K562 (cell line): ENCODE data around the gene HCN4. TPM values are rescaled to one million over a fixed set of nuclear protein-coding genes. Genes with fewer than 3 reads are reported as not detected.
A peak's percentile ranks its signal among the peaks of the same experiment; 100 is the strongest.

Experiments used
- ATAC-seq: fragments of 200-7000 bp; cut with Tn5 transposase; 3 replicates; pipeline ENCODE4 v1.9.1; 2020; ENCODE audit warnings: moderate library complexity
- BruUV-seq: library from RNA; stranded (reverse); fragments of 400-500 nt; replicated peaks from 2 replicates; lab custom pipeline; 2021; lab: Mats Ljungman, UMichigan
- CTCF ChIA-PET: fragments of 300-600 bp; formaldehyde crosslinking; extraction: SDS; loops from one replicate; lab custom pipeline; 2021; ENCODE audit warnings: low intra/inter-chr PET ratio; lab: Yijun Ruan, JAX
- POLR2A ChIA-PET: fragments of 300-600, 350-650 bp; sonication (Branson Sonifier 250); formaldehyde crosslinking; extraction: SDS; loops from one replicate; lab custom pipeline; 2021; ENCODE audit warnings: antibody characterized with exemption, inconsistent platforms; lab: Yijun Ruan, JAX
- DNase-seq, 4 experiments: peaks; one replicate each; pipeline versions ENCODE4 v3.0.0 to v3.0.0-alpha.2; 2011 to 2018; ENCODE audit warnings: low spot score in 3 of 4, mixed read lengths in 3 of 4; ENCODE audit errors: extremely low read depth in 1 of 4
- FAIRE-seq: peaks from 2 replicates; lab custom pipeline; 2011; peaks lifted over from hg19 to GRCh38; lab: Jason Lieb, UNC
- H2AFZ ChIP-seq: 2 replicates; pipeline ENCODE4 v1.6.0; 2011; ENCODE audit warnings: low read depth, low read length, control low read depth, inconsistent platforms
- H3K27ac ChIP-seq: fragments of 200-600 bp; 3 replicates; pipeline ENCODE4 v1.8.0; 2011; ENCODE audit warnings: low read depth, mild to moderate bottlenecking, control low read depth, inconsistent platforms, low read length, moderate library complexity, mixed read lengths; ENCODE audit errors: extremely low read depth
- H3K27me3 ChIP-seq, 2 experiments: fragments of 300-600 bp in 1 of 2; 2 replicates in 1 of 2; 3 replicates in 1 of 2; pipeline versions ENCODE4 v1.6.0 to v1.8.0; 2011; ENCODE audit warnings: inconsistent platforms in 2 of 2, low read length in 2 of 2, mild to moderate bottlenecking in 1 of 2, mixed read lengths in 1 of 2, moderate library complexity in 1 of 2; ENCODE audit not compliant: control insufficient read depth in 2 of 2, insufficient read depth in 2 of 2
- H3K36me3 ChIP-seq: fragments of 300-600 bp; 3 replicates; pipeline ENCODE4 v1.8.0; 2011; ENCODE audit warnings: mild to moderate bottlenecking, low read length, inconsistent platforms; ENCODE audit not compliant: control insufficient read depth, insufficient read depth
- H3K4me1 ChIP-seq, 2 experiments: fragments of 200-600 bp in 1 of 2; replicated peaks in 1 of 2; 2 replicates in 1 of 2; 3 replicates in 1 of 2; pipeline versions ENCODE4 v1.5.1 to v1.8.0; 2011; ENCODE audit warnings: inconsistent platforms in 2 of 2, low read length in 2 of 2, mild to moderate bottlenecking in 1 of 2, mixed read lengths in 1 of 2, moderate library complexity in 1 of 2; ENCODE audit not compliant: control insufficient read depth in 2 of 2, insufficient read depth in 2 of 2
- H3K4me2 ChIP-seq: 2 replicates; pipeline ENCODE4 v1.6.1; 2011; ENCODE audit warnings: low read length, control low read depth, inconsistent platforms, mixed read lengths; ENCODE audit not compliant: insufficient read depth
- H3K4me3 ChIP-seq: fragments of 200-600 bp; sonication (generic), shearing (Covaris generic); 2 replicates; pipeline ENCODE4 v1.5.1; 2016; ENCODE audit warnings: control low read depth, inconsistent platforms
- H3K79me2 ChIP-seq: fragments of 200-600 bp; 3 replicates; pipeline ENCODE4 v1.8.0; 2011; ENCODE audit warnings: low read length, inconsistent platforms; ENCODE audit not compliant: control insufficient read depth, insufficient read depth
- H3K9ac ChIP-seq, 2 experiments: 2 replicates each; pipeline versions ENCODE4 v1.6.0 to v1.6.1; 2011; ENCODE audit warnings: low read depth in 2 of 2, low read length in 2 of 2, control low read depth in 1 of 2, inconsistent platforms in 1 of 2, mild to moderate bottlenecking in 1 of 2, mixed read lengths in 1 of 2; ENCODE audit not compliant: insufficient read depth in 1 of 2
- H3K9me1 ChIP-seq: one replicate; pipeline ENCODE4 v1.6.0; 2011; ENCODE audit warnings: inconsistent platforms, mild to moderate bottlenecking, low read length, moderate library complexity; ENCODE audit not compliant: control insufficient read depth, insufficient read depth
- H3K9me3 ChIP-seq: replicated peaks from 2 replicates; pipeline ENCODE4 v1.5.1; 2011; ENCODE audit warnings: low read depth, low read length, inconsistent platforms; ENCODE audit not compliant: control insufficient read depth, insufficient read depth
- H4K20me1 ChIP-seq: replicated peaks from 2 replicates; pipeline ENCODE4 v1.6.1; 2011; ENCODE audit warnings: low read length, inconsistent platforms, mixed read lengths; ENCODE audit not compliant: control insufficient read depth, insufficient read depth
- GTF2F1 ChIP-seq: IDR thresholded peaks from 2 replicates; pipeline ENCODE4 v1.6.1; 2011; ENCODE audit warnings: low read depth, low read length, improper control_type of control experiment
- HBP1 ChIP-seq: fragments of 450-650 bp; formaldehyde crosslinking; IDR thresholded peaks from 2 replicates; pipeline ENCODE4 v1.4.0; 2022; ENCODE audit warnings: missing genetic modification characterization
- NCOA6 ChIP-seq: fragments of 450-650 bp; IDR thresholded peaks from 2 replicates; pipeline ENCODE4 v1.6.1; 2017; ENCODE audit warnings: mild to moderate bottlenecking
- NEUROD1 ChIP-seq: fragments of 150-350 bp; IDR thresholded peaks from 2 replicates; pipeline ENCODE4 v1.6.1; 2014; ENCODE audit warnings: borderline replicate concordance, low read length, low read depth; ENCODE audit not compliant: partially characterized antibody
- SMAD2 ChIP-seq: fragments of 150-350 bp; IDR thresholded peaks from 2 replicates; pipeline ENCODE4 v1.6.1; 2014; ENCODE audit warnings: low read depth, mild to moderate bottlenecking, low read length
- SMARCA4 ChIP-seq: fragments of 450-650 bp; IDR thresholded peaks from 2 replicates; pipeline ENCODE4 v1.6.1; 2016
- TCF3 ChIP-seq: sonication (generic); formaldehyde crosslinking; IDR thresholded peaks from 2 replicates; pipeline ENCODE4 v1.4.0; 2020; ENCODE audit warnings: mild to moderate bottlenecking, missing genetic modification reagents
- TGIF2 ChIP-seq: sonication (generic); formaldehyde crosslinking; IDR thresholded peaks from 2 replicates; pipeline ENCODE4 v1.8.1; 2022; ENCODE audit warnings: mild to moderate bottlenecking, missing genetic modification reagents, moderate library complexity
- ZNF518B ChIP-seq: fragments of 250-450 bp; sonication (Bioruptor Pico); IDR thresholded peaks from 2 replicates; pipeline ENCODE4 v1.5.0; 2021; ENCODE audit warnings: mild to moderate bottlenecking, moderate library complexity
- ZNF551 ChIP-seq: fragments of 250-450 bp; sonication (Bioruptor Pico); IDR thresholded peaks from 2 replicates; pipeline ENCODE4 v1.5.0; 2021; ENCODE audit warnings: mild to moderate bottlenecking, moderate library complexity
- WGBS: fragments of 100-300 bp; shearing (Covaris generic); methylation state at CpG from one replicate; pipeline ENCODE4 v1.1.6; 2016; ENCODE audit warnings: low coverage, mixed read lengths; ENCODE audit not compliant: insufficient coverage; ENCODE audit errors: missing lambda C conversion rate; 5-methylcytosine and 5-hydroxymethylcytosine counted together
- in situ Hi-C: fragments of 300-500 bp; cut with MboI; formaldehyde crosslinking; loops from 4 replicates; pipeline ENCODE4 v1.15.0; 2018; ENCODE audit warnings: inconsistent platforms, mixed read lengths
- intact Hi-C: fragments of 100-400 bp; cut with micrococcal nuclease; formaldehyde crosslinking; loops from 2 replicates; pipeline ENCODE4 v1.14.2; 2022
- polyA plus RNA-seq, 8 experiments: library from polyadenylated mRNA; depleted of rRNA in 4 of 8; stranded (reverse) in 5 of 8; unstranded in 3 of 8; fragments of >200 nt; fragmentation: Nextera tagmentation in 2 of 8; fragmentation: Illumina TruSeq in 1 of 8; extraction: Ambion mirVana in 2 of 8; extraction: Trizol in 1 of 8; gene quantifications; 2 replicates each; pipeline versions ENCODE4 v1.2.1 to v1.2.3, GENCODE V29; 2011 to 2014; ENCODE audit warnings: inconsistent platforms in 1 of 8, missing spikeins in 1 of 8
- total RNA-seq, 7 experiments: library from RNA; depleted of rRNA in 6 of 7; stranded (reverse); fragments of >200 nt in 6 of 7; fragmentation: Illumina TruSeq in 2 of 7; extraction: Trizol in 2 of 7; gene quantifications; 2 replicates each; pipeline versions ENCODE4 v1.2.1 to v1.2.3, GENCODE V29; 2011 to 2021; ENCODE audit warnings: low replicate concordance in 1 of 7

Gene HCN4
- total and polyA plus RNA-seq, 9 of the 15 experiments (the other 6 are each of a cell fraction or from before 2014, with no cell fraction given), result not detected

- no peak for FAIRE-seq
- Histone ChIP-seq H3K9ac (no peak overlapping the region), H3K4me3 (no peak overlapping the region), H3K4me2 (no peak overlapping the region), H4K20me1 (no peaks in the 10 kb centered on the region), H3K27ac (no peak overlapping the region), H2AFZ (no peak overlapping the region), H3K9me1 (no peaks in the 10 kb centered on the region), H3K79me2 (no peaks in the 10 kb centered on the region), H3K27me3 (peaks cover 15 to 49% of the 10 kb centered on the region in 2 experiments; a peak in 4 of 5 replicates), H3K4me1 (peaks cover 0 to 5% of the 10 kb centered on the region in 2 experiments; a peak in 2 of 5 replicates), H3K36me3 (no peaks in the 10 kb centered on the region), H3K9me3 (no peaks in the 10 kb centered on the region)
- 1% methylated on average over 16 of the region's 16 CpGs for WGBS
- intact Hi-C loops, result no loop called here
- ChIA-PET POLR2A (interaction anchor here (0.5 to 0.9 kb wide), 2 partner anchors 8 to 108 kb away, joined by 3 read pairs; no protein-coding TSS in a partner anchor), CTCF (no interaction called here)
- TF ChIP-seq SMAD2, result no peak
- no peak for TF ChIP-seq ZNF518B (CRISPR knock-in tag)
- no peak for TF ChIP-seq TCF3 (CRISPR knock-in tag)
- TF ChIP-seq HBP1 (CRISPR knock-in tag), result no peak
- no peak for TF ChIP-seq SMARCA4
- TF ChIP-seq NCOA6, result no peak
- no peak for TF ChIP-seq GTF2F1
- no peak for TF ChIP-seq NEUROD1
- no peak for TF ChIP-seq TGIF2
- TF ChIP-seq ZNF551 (CRISPR knock-in tag), result no peak
- in situ Hi-C loops, result no loop called here
- no TSS peak for BruUV-seq
- ATAC-seq, result peak; percentile 40
- DNase-seq, result no peak
These were observed 50.9 kb downstream of the HCN4 start for GRCh38 chr15:73317651-73318462.
